ENCODE results near the gene SLC38A2. TPM values are rescaled to one million over a fixed set of nuclear protein-coding genes. Genes with fewer than 3 reads are reported as not detected.

Gene SLC38A2
- total and polyA plus RNA-seq, 4 donors = 75.0 to 258 (median 128) TPM

- Histone ChIP-seq H3K36me3 (ENCODE audit: control insufficient read depth in 4 of 4, insufficient read depth in 4 of 4, low read length in 4 of 4) (no peaks in the 10 kb centered on the region), H3K27me3 (ENCODE audit: control insufficient read depth in 3 of 3, insufficient read depth in 3 of 3, low read length in 2 of 3) (no peaks in the 10 kb centered on the region), H3K9me3 (ENCODE audit: control insufficient read depth in 4 of 4, insufficient read depth in 3 of 4, low read length in 3 of 4) (no peaks in the 10 kb centered on the region), H3K9ac (ENCODE audit: insufficient read depth in 1 of 2, low read length in 2 of 2) (no peak overlapping the region), H3K4me3 (no peak overlapping the region), H3K4me1 (ENCODE audit: control insufficient read depth in 5 of 5, insufficient read depth in 5 of 5, low read length in 5 of 5) (peaks cover 0 to 3% (median 0%) of the 10 kb centered on the region in 5 donors), H3K27ac (ENCODE audit: low read depth in 1 of 2, low read length in 1 of 2) (no peak overlapping the region)
- 54 to 68% methylated on average over 2 of the region's 2 CpGs for WGBS, 2 donors
- ATAC-seq (ENCODE audit: insufficient read depth, low FRiP score) (no peak), DNase-seq (peak in 1 of 3 donors; percentile 55)
- TF ChIP-seq CTCF (IDR thresholded peaks at IDR 0.05; ENCODE audit: control extremely low read depth, extremely low read depth) = no peak
These were observed 20.5 kb downstream of the SLC38A2 start for GRCh38 chr12:46351886-46352650.

GRCh38 chr12:46351138-46351537, 21.4 kb downstream of the SLC38A2 start:
- H3K4me3 ChIP-seq = no peak overlapping the region
- no peaks in the 10 kb centered on the region for H3K27me3 ChIP-seq (ENCODE audit: control insufficient read depth in 3 of 3, insufficient read depth in 3 of 3, low read length in 2 of 3)
- no peaks in the 10 kb centered on the region for H3K9me3 ChIP-seq (ENCODE audit: control insufficient read depth in 4 of 4, insufficient read depth in 3 of 4, low read length in 3 of 4)
- no peaks in the 10 kb centered on the region for H3K36me3 ChIP-seq (ENCODE audit: control insufficient read depth in 4 of 4, insufficient read depth in 4 of 4, low read length in 4 of 4)
- 87 to 90% methylated on average over 1 of the region's 1 CpG for WGBS, 2 donors
- ATAC-seq (ENCODE audit: insufficient read depth, low FRiP score) = no peak
- TF ChIP-seq CTCF (IDR thresholded peaks at IDR 0.05; ENCODE audit: control extremely low read depth, extremely low read depth) = no peak
- H3K4me1 ChIP-seq (ENCODE audit: control insufficient read depth in 5 of 5, insufficient read depth in 5 of 5, low read length in 5 of 5) = peaks cover 0 to 3% (median 0%) of the 10 kb centered on the region in 5 donors
- H3K9ac ChIP-seq (ENCODE audit: insufficient read depth in 1 of 2, low read length in 2 of 2) = no peak overlapping the region
- DNase-seq = no peak
- H3K27ac ChIP-seq (ENCODE audit: low read depth in 1 of 2, low read length in 1 of 2) = no peak overlapping the region

- no peak overlapping the region for H3K4me3 ChIP-seq
- H3K4me1 ChIP-seq (ENCODE audit: control insufficient read depth in 5 of 5, insufficient read depth in 5 of 5, low read length in 5 of 5) = peaks cover 0 to 3% (median 0%) of the 10 kb centered on the region in 5 donors
- 23 to 29% methylated on average over 2 of the region's 2 CpGs for WGBS, 2 donors
- ATAC-seq (ENCODE audit: insufficient read depth, low FRiP score) = no peak
- H3K36me3 ChIP-seq (ENCODE audit: control insufficient read depth in 4 of 4, insufficient read depth in 4 of 4, low read length in 4 of 4) = no peaks in the 10 kb centered on the region
- no peak overlapping the region for H3K9ac ChIP-seq (ENCODE audit: insufficient read depth in 1 of 2, low read length in 2 of 2)
- TF ChIP-seq CTCF (IDR thresholded peaks at IDR 0.05; ENCODE audit: control extremely low read depth, extremely low read depth) = no peak
- no peaks in the 10 kb centered on the region for H3K9me3 ChIP-seq (ENCODE audit: control insufficient read depth in 4 of 4, insufficient read depth in 3 of 4, low read length in 3 of 4)
- no peaks in the 10 kb centered on the region for H3K27me3 ChIP-seq (ENCODE audit: control insufficient read depth in 3 of 3, insufficient read depth in 3 of 3, low read length in 2 of 3)
- peak overlapping the region in 1 of 2 donors; percentile 6 for H3K27ac ChIP-seq (ENCODE audit: low read depth in 1 of 2, low read length in 1 of 2)
- peak in 1 of 3 donors; percentile 19 for DNase-seq
These were observed 23.3 kb downstream of the SLC38A2 start for GRCh38 chr12:46349253-46349652.

All from lung (tissue), 12 donors.